ENCODE data around the gene FOSL2.
A peak's percentile ranks its signal among the peaks of the same experiment; 100 is the strongest.

The FOSL2 gene

DNA sequence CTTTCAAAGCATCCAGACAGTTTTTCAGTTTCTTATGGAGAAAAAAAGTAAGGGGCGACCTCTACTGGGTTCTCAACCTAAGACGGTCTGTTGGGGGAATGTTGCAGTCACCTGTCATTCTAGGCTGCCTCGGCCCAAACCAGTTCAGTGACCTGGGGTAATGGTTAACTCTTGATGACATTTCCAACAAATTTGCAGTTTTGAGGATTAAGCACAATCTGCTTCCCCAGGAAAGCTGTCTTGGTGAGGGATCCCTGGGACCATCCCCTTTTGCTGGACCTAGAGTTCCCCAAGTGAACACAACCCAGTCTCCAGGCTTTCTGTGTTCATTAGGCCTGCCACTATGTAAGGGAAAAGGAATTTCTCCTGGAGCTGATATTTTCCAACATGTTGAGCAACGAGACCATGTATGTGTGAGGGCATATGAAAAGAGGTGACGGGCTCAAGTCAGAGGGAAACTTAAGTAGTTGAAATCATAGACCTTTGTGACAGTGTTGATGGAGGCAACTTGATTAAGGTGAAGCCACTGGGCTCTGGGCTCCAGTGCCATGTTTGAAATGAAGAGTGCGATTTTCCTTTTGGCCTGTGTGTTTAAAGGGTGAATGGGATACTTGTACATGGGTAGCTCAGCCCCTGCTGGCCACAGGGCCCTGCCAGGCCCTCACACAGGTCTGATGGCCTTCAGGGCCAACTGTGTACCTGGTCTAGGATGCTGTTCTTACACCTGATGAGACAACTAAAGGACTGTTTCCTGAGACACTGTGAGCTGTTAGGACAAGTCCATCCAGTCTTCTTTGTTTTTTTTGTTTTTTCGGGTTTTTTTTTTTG, 27.0 kb downstream of the FOSL2 start:
- Histone ChIP-seq H3K4me2 (ENCODE audit: low read length) (no peak overlapping the region), H3K27ac (ENCODE audit: low read depth, low read length) (no peak overlapping the region), H3K4ac (ENCODE audit: low read depth, low read length) (no peak overlapping the region), H3K23ac (ENCODE audit: low read length) (no peak overlapping the region), H3K79me2 (ENCODE audit: control insufficient read depth, insufficient read depth, low read length) (no peaks in the 10 kb centered on the region), H3K79me1 (ENCODE audit: low read length) (no peaks in the 10 kb centered on the region), H4K8ac (ENCODE audit: low read depth, low read length) (no peak overlapping the region), H2BK120ac (ENCODE audit: low read depth, low read length) (no peak overlapping the region), H3K4me1 (ENCODE audit: control insufficient read depth, low read depth, low read length) (no peaks in the 10 kb centered on the region), H2BK15ac (replicated peaks; ENCODE audit: low read depth) (no peak overlapping the region), H3K18ac (ENCODE audit: low read length) (no peak overlapping the region), H3K36me3 (ENCODE audit: control insufficient read depth, insufficient read depth, low read length) (no peaks in the 10 kb centered on the region), H2BK5ac (ENCODE audit: low read length) (no peak overlapping the region), H3K4me3 (ENCODE audit: low read length) (no peak overlapping the region), H2AK5ac (ENCODE audit: low read length) (no peak overlapping the region), H3K56ac (ENCODE audit: low read length) (no peak overlapping the region), H4K5ac (ENCODE audit: low read length) (no peak overlapping the region), H3K9ac (ENCODE audit: low read length) (no peak overlapping the region), H3K27me3 (ENCODE audit: insufficient read depth, low read length, poor library complexity) (no peaks in the 10 kb centered on the region)
- DNase-seq = peak; percentile 43
- no CpG with 5 or more reads among the region's 7 CpGs for WGBS (ENCODE audit: extremely low coverage, insufficient coverage, low lambda C conversion rate)

DNA sequence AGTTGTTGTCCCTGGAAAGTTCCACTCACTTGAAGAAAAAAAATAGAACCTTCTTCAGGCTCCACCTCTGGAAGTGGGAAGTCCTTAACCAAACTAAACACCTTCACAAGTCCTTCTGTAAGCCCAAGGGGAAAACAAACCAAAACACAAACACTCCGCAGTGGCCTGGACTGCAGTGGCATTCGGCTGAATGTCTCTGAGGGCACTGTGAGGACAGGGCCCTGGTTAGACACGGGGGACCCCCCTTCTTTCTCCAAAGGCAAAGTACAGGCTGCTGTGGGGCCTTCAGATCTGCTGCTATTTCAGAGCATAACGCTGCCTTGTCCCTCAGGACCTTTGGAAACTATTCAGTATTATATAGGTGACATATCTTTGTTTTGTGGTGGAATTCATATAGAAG, 28.1 kb downstream of the FOSL2 start:
- Histone ChIP-seq H2BK5ac (ENCODE audit: low read length) (no peak overlapping the region), H2AK5ac (ENCODE audit: low read length) (no peak overlapping the region), H2BK15ac (replicated peaks; ENCODE audit: low read depth) (no peak overlapping the region), H3K56ac (ENCODE audit: low read length) (no peak overlapping the region), H3K23ac (ENCODE audit: low read length) (no peak overlapping the region), H3K79me1 (ENCODE audit: low read length) (no peaks in the 10 kb centered on the region), H3K18ac (ENCODE audit: low read length) (no peak overlapping the region), H3K27me3 (ENCODE audit: insufficient read depth, low read length, poor library complexity) (no peaks in the 10 kb centered on the region), H4K5ac (ENCODE audit: low read length) (no peak overlapping the region), H3K9ac (ENCODE audit: low read length) (no peak overlapping the region), H3K4me3 (ENCODE audit: low read length) (no peak overlapping the region), H3K36me3 (ENCODE audit: control insufficient read depth, insufficient read depth, low read length) (no peaks in the 10 kb centered on the region), H2BK120ac (ENCODE audit: low read depth, low read length) (no peak overlapping the region), H3K27ac (ENCODE audit: low read depth, low read length) (no peak overlapping the region), H4K8ac (ENCODE audit: low read depth, low read length) (no peak overlapping the region), H3K4ac (ENCODE audit: low read depth, low read length) (no peak overlapping the region), H3K4me1 (ENCODE audit: control insufficient read depth, low read depth, low read length) (no peaks in the 10 kb centered on the region), H3K4me2 (ENCODE audit: low read length) (no peak overlapping the region), H3K79me2 (ENCODE audit: control insufficient read depth, insufficient read depth, low read length) (no peaks in the 10 kb centered on the region)
- no CpG with 5 or more reads among the region's 4 CpGs for WGBS (ENCODE audit: extremely low coverage, insufficient coverage, low lambda C conversion rate)
- no peak for DNase-seq

GRCh38 chr2:28422908-28423741, 30.5 kb downstream of the FOSL2 start:
- no peak overlapping the region for H2BK5ac ChIP-seq (ENCODE audit: low read length)
- H4K5ac ChIP-seq (ENCODE audit: low read length) = no peak overlapping the region
- H3K27me3 ChIP-seq (ENCODE audit: insufficient read depth, low read length, poor library complexity) = no peaks in the 10 kb centered on the region
- no peaks in the 10 kb centered on the region for H3K79me2 ChIP-seq (ENCODE audit: control insufficient read depth, insufficient read depth, low read length)
- H3K4me2 ChIP-seq (ENCODE audit: low read length) = no peak overlapping the region
- no peak for DNase-seq
- no peak overlapping the region for H3K4ac ChIP-seq (ENCODE audit: low read depth, low read length)
- no peak overlapping the region for H3K18ac ChIP-seq (ENCODE audit: low read length)
- H2BK15ac ChIP-seq (replicated peaks; ENCODE audit: low read depth) = no peak overlapping the region
- H3K27ac ChIP-seq (ENCODE audit: low read depth, low read length) = no peak overlapping the region
- WGBS (ENCODE audit: extremely low coverage, insufficient coverage, low lambda C conversion rate) = no CpG with 5 or more reads among the region's 17 CpGs
- no peak overlapping the region for H3K9ac ChIP-seq (ENCODE audit: low read length)
- no peaks in the 10 kb centered on the region for H3K79me1 ChIP-seq (ENCODE audit: low read length)
- H3K4me1 ChIP-seq (ENCODE audit: control insufficient read depth, low read depth, low read length) = no peaks in the 10 kb centered on the region
- no peaks in the 10 kb centered on the region for H3K36me3 ChIP-seq (ENCODE audit: control insufficient read depth, insufficient read depth, low read length)
- no peak overlapping the region for H4K8ac ChIP-seq (ENCODE audit: low read depth, low read length)
- no peak overlapping the region for H3K23ac ChIP-seq (ENCODE audit: low read length)
- H3K56ac ChIP-seq (ENCODE audit: low read length) = no peak overlapping the region
- no peak overlapping the region for H2AK5ac ChIP-seq (ENCODE audit: low read length)
- no peak overlapping the region for H2BK120ac ChIP-seq (ENCODE audit: low read depth, low read length)
- H3K4me3 ChIP-seq (ENCODE audit: low read length) = no peak overlapping the region

GRCh38 chr2:28423856-28424605, 31.4 kb downstream of the FOSL2 start:
- Histone ChIP-seq H4K8ac (ENCODE audit: low read depth, low read length) (no peak overlapping the region), H3K9ac (ENCODE audit: low read length) (no peak overlapping the region), H2BK5ac (ENCODE audit: low read length) (no peak overlapping the region), H3K18ac (ENCODE audit: low read length) (no peak overlapping the region), H3K27me3 (ENCODE audit: insufficient read depth, low read length, poor library complexity) (no peaks in the 10 kb centered on the region), H3K4me1 (ENCODE audit: control insufficient read depth, low read depth, low read length) (no peaks in the 10 kb centered on the region), H4K5ac (ENCODE audit: low read length) (no peak overlapping the region), H2AK5ac (ENCODE audit: low read length) (no peak overlapping the region), H3K4me2 (ENCODE audit: low read length) (no peak overlapping the region), H3K79me2 (ENCODE audit: control insufficient read depth, insufficient read depth, low read length) (no peaks in the 10 kb centered on the region), H3K36me3 (ENCODE audit: control insufficient read depth, insufficient read depth, low read length) (no peaks in the 10 kb centered on the region), H3K56ac (ENCODE audit: low read length) (no peak overlapping the region), H3K23ac (ENCODE audit: low read length) (no peak overlapping the region), H3K4me3 (ENCODE audit: low read length) (no peak overlapping the region), H3K79me1 (ENCODE audit: low read length) (no peaks in the 10 kb centered on the region), H3K27ac (ENCODE audit: low read depth, low read length) (no peak overlapping the region), H2BK15ac (replicated peaks; ENCODE audit: low read depth) (no peak overlapping the region), H2BK120ac (ENCODE audit: low read depth, low read length) (no peak overlapping the region), H3K4ac (ENCODE audit: low read depth, low read length) (no peak overlapping the region)
- DNase-seq = no peak
- WGBS (ENCODE audit: extremely low coverage, insufficient coverage, low lambda C conversion rate) = no CpG with 5 or more reads among the region's 7 CpGs

GRCh38 chr2:28424799-28425463, 32.3 kb downstream of the FOSL2 start:
- no peaks in the 10 kb centered on the region for H3K4me1 ChIP-seq (ENCODE audit: control insufficient read depth, low read depth, low read length)
- no peak overlapping the region for H4K5ac ChIP-seq (ENCODE audit: low read length)
- H2BK5ac ChIP-seq (ENCODE audit: low read length) = no peak overlapping the region
- no peaks in the 10 kb centered on the region for H3K27me3 ChIP-seq (ENCODE audit: insufficient read depth, low read length, poor library complexity)
- no peaks in the 10 kb centered on the region for H3K79me1 ChIP-seq (ENCODE audit: low read length)
- no peak for DNase-seq
- H3K36me3 ChIP-seq (ENCODE audit: control insufficient read depth, insufficient read depth, low read length) = no peaks in the 10 kb centered on the region
- H3K4ac ChIP-seq (ENCODE audit: low read depth, low read length) = no peak overlapping the region
- H3K27ac ChIP-seq (ENCODE audit: low read depth, low read length) = no peak overlapping the region
- H2AK5ac ChIP-seq (ENCODE audit: low read length) = no peak overlapping the region
- H3K18ac ChIP-seq (ENCODE audit: low read length) = no peak overlapping the region
- no peak overlapping the region for H2BK120ac ChIP-seq (ENCODE audit: low read depth, low read length)
- no peak overlapping the region for H3K4me2 ChIP-seq (ENCODE audit: low read length)
- no peak overlapping the region for H3K4me3 ChIP-seq (ENCODE audit: low read length)
- WGBS (ENCODE audit: extremely low coverage, insufficient coverage, low lambda C conversion rate) = no CpG with 5 or more reads among the region's 2 CpGs
- no peak overlapping the region for H2BK15ac ChIP-seq (replicated peaks; ENCODE audit: low read depth)
- H3K23ac ChIP-seq (ENCODE audit: low read length) = no peak overlapping the region
- no peak overlapping the region for H4K8ac ChIP-seq (ENCODE audit: low read depth, low read length)
- no peak overlapping the region for H3K56ac ChIP-seq (ENCODE audit: low read length)
- H3K79me2 ChIP-seq (ENCODE audit: control insufficient read depth, insufficient read depth, low read length) = no peaks in the 10 kb centered on the region
- H3K9ac ChIP-seq (ENCODE audit: low read length) = no peak overlapping the region
